ENCODE measurements around the gene MAPK7.

DNA sequence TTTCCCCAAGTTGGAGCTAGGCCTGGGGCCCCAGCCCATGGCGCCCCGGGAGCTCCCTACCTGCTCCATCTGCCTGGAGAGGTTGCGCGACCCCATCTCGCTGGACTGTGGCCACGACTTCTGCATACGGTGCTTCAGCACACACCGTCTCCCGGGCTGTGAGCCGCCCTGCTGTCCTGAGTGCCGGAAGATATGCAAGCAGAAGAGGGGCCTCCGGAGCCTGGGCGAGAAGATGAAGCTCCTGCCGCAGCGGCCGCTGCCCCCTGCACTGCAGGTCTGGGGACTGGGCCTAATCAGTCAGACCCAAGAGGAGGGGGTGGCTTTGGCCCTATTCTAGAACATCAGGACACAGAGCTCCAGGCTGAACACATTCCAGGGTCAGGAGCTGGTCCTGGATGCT is 34.2 kb downstream of the MAPK7 start:
- TF ChIP-seq ZNF212 (CRISPR knock-in tag; IDR thresholded peaks at IDR 0.05) (no peak), PYGO2 (tag; IDR thresholded peaks at IDR 0.05) (no peak), ZFX (CRISPR knock-in tag; IDR thresholded peaks at IDR 0.05) (no peak), ETV6 (IDR thresholded peaks at IDR 0.05; ENCODE audit: borderline replicate concordance in 1 of 2, low read depth in 2 of 2, low read length in 1 of 2) (no peak), ETV6 (CRISPR knock-in tag; IDR thresholded peaks at IDR 0.05; ENCODE audit: borderline replicate concordance) (no peak)
- TF ChIP-seq, protein P1, sequence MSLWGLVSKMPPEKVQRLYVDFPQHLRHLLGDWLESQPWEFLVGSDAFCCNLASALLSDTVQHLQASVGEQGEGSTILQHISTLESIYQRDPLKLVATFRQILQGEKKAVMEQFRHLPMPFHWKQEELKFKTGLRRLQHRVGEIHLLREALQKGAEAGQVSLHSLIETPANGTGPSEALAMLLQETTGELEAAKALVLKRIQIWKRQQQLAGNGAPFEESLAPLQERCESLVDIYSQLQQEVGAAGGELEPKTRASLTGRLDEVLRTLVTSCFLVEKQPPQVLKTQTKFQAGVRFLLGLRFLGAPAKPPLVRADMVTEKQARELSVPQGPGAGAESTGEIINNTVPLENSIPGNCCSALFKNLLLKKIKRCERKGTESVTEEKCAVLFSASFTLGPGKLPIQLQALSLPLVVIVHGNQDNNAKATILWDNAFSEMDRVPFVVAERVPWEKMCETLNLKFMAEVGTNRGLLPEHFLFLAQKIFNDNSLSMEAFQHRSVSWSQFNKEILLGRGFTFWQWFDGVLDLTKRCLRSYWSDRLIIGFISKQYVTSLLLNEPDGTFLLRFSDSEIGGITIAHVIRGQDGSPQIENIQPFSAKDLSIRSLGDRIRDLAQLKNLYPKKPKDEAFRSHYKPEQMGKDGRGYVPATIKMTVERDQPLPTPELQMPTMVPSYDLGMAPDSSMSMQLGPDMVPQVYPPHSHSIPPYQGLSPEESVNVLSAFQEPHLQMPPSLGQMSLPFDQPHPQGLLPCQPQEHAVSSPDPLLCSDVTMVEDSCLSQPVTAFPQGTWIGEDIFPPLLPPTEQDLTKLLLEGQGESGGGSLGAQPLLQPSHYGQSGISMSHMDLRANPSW (CRISPR knock-in tag; IDR thresholded peaks at IDR 0.05): no peak

All from K562 (cell line).